Type B pancreatic cell (in vitro differentiated cells): ENCODE measurements around the gene MLLT3. TPM values are rescaled to one million over a fixed set of nuclear protein-coding genes. Genes with fewer than 3 reads are reported as not detected.

Experiments used
- DNase-seq: peaks from one replicate; pipeline ENCODE4 v3.0.0; 2021; ENCODE audit warnings: mixed read lengths; ENCODE audit not compliant: unreplicated experiment; ENCODE audit errors: extremely low spot score
- H3K27ac Mint-ChIP-seq: 2 replicates; pipeline ENCODE4 v1.8.0; 2021; ENCODE audit warnings: mild to moderate bottlenecking, mixed read lengths
- H3K27me3 Mint-ChIP-seq: 2 replicates; pipeline ENCODE4 v1.8.0; 2021; ENCODE audit warnings: mixed read lengths
- H3K36me3 Mint-ChIP-seq: 2 replicates; pipeline ENCODE4 v1.8.0; 2021; ENCODE audit warnings: mixed read lengths
- H3K4me1 Mint-ChIP-seq: one replicate; pipeline ENCODE4 v1.8.0; 2021; ENCODE audit warnings: mixed read lengths; ENCODE audit not compliant: unreplicated experiment
- H3K4me3 Mint-ChIP-seq: 2 replicates; pipeline ENCODE4 v1.8.0; 2021; ENCODE audit warnings: mild to moderate bottlenecking, mixed read lengths
- H3K9me3 Mint-ChIP-seq: 2 replicates; pipeline ENCODE4 v1.8.0; 2021; ENCODE audit warnings: mixed read lengths
- total RNA-seq: library from RNA; stranded (reverse); gene quantifications from 2 replicates; pipeline ENCODE4 v1.2.1, GENCODE V29; 2021; ENCODE audit warnings: low replicate concordance
- TF ChIP-seq, protein P1 (sequence below): fragments of 200-600 bp; sonication (generic); conservative IDR thresholded peaks from 2 replicates; pipeline ENCODE4 v1.5.0; 2021; ENCODE audit warnings: antibody characterized with exemption, mild to moderate bottlenecking

The MLLT3 gene
- total RNA-seq, 1 donor from 2014 or later, result 44.2 TPM

DNA sequence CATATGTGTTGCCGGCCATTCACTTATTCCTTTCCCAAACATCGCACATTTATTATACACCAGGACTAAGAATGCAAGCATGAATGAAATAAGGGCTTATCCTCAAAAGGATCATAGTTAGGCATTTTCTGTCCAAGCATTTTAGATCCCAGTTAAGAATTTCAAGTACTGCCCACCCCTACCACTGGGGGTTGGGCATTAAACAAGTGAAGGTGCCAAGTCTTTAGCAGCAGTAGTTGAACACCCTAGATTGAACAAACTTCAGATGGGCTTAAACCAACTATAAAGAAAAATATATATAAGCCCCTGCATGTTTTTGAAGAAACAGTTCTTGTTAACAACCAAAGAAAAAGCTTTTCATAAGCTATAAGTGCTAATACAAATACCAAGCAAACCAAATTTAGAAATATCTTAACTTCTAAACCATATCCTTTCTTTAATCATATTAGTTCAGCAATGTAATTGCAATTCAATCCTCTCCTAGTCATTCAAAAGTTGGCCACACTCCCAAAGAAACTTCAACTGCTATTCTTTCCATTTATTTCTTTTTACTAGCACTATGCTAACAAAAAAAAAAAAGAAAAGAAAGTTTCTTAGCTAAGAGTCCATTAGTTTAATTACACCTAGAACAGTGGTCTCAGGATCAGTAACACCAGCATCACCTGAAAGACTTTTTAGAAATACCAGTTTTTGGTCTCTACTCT is 149.8 kb downstream of the MLLT3 start:
- TF ChIP-seq, protein P1, sequence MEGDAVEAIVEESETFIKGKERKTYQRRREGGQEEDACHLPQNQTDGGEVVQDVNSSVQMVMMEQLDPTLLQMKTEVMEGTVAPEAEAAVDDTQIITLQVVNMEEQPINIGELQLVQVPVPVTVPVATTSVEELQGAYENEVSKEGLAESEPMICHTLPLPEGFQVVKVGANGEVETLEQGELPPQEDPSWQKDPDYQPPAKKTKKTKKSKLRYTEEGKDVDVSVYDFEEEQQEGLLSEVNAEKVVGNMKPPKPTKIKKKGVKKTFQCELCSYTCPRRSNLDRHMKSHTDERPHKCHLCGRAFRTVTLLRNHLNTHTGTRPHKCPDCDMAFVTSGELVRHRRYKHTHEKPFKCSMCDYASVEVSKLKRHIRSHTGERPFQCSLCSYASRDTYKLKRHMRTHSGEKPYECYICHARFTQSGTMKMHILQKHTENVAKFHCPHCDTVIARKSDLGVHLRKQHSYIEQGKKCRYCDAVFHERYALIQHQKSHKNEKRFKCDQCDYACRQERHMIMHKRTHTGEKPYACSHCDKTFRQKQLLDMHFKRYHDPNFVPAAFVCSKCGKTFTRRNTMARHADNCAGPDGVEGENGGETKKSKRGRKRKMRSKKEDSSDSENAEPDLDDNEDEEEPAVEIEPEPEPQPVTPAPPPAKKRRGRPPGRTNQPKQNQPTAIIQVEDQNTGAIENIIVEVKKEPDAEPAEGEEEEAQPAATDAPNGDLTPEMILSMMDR, result peak; percentile 40
- Mint-ChIP-seq H3K9me3 (no peaks in the 10 kb centered on the region), H3K27me3 (no peaks in the 10 kb centered on the region), H3K36me3 (no peaks in the 10 kb centered on the region), H3K4me1 (peaks cover 17% of the 10 kb centered on the region), H3K4me3 (no peak overlapping the region), H3K27ac (no peak overlapping the region)
- no peak for DNase-seq

DNA sequence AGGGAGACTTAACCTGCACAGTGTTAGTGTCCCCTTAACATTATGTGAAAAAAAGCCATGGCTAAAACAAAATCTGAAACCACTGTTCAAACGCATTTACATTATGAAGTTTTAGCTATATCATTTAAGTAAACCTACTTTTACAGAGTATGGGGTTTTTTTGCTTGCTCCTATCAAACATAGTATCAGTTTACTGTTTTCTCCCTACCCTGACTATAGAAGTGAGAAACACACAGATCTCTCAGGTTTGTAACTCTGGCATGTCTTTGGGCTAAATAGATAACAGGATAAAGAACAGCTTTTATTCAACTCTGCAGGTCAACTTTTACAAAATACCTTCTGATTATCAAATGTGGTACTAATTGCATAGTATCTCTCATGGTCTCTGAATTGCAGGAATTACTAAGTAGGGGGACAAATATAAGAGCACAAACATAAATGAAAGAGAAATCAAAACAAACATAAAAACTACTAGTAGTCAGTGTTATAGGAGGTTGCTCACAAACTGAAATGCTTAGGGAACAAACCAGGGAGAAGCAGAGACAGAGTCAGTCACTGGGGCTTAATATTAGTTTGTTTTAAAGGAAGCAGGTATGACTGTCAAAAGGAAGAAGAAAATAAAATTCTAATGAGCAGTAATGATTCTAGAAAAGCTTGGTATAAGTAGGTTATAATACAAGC is 155.8 kb downstream of the MLLT3 start:
- H3K27ac Mint-ChIP-seq, result no peak overlapping the region
- no peaks in the 10 kb centered on the region for H3K9me3 Mint-ChIP-seq
- peaks cover 19% of the 10 kb centered on the region for H3K4me1 Mint-ChIP-seq

GRCh38 chr9:20464242-20464641 is 158.1 kb downstream of the MLLT3 start:
- H3K27ac Mint-ChIP-seq, result no peak overlapping the region
- H3K4me1 Mint-ChIP-seq, result peaks cover 22% of the 10 kb centered on the region
- H3K9me3 Mint-ChIP-seq, result peaks cover 3% of the 10 kb centered on the region
- no peak overlapping the region for H3K4me3 Mint-ChIP-seq
- H3K36me3 Mint-ChIP-seq, result peaks cover 3% of the 10 kb centered on the region
- no peak for DNase-seq
- no peaks in the 10 kb centered on the region for H3K27me3 Mint-ChIP-seq
- TF ChIP-seq, protein P1, result no peak

More for the DNA sequence above, 155.8 kb downstream of the MLLT3 start:
- TF ChIP-seq, protein P1, result no peak
- H3K4me3 Mint-ChIP-seq, result no peak overlapping the region
- H3K36me3 Mint-ChIP-seq, result peaks cover 3% of the 10 kb centered on the region
- no peak for DNase-seq
- H3K27me3 Mint-ChIP-seq, result no peaks in the 10 kb centered on the region

DNA sequence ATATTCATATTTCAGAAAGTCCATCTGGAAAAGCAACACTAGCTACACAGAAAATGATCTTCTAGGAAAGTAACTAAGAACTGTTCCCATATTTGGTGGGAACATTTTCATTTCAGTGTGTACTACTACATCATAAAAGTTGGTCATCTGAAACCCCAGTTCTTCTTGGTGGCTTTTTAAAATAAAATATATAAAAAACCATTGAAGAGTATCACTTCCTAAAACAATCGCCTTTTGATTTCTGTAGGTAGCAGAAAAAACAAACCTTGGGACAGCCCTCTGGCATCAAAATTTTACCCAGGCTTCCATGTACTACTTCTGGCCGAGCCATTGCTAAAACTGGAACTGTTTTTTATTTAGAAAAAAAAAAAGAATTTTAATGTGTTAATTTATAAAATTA is 158.5 kb downstream of the MLLT3 start:
- Mint-ChIP-seq H3K27ac (no peak overlapping the region), H3K4me3 (no peak overlapping the region), H3K27me3 (no peaks in the 10 kb centered on the region), H3K4me1 (peaks cover 20% of the 10 kb centered on the region), H3K9me3 (peaks cover 3% of the 10 kb centered on the region), H3K36me3 (peaks cover 3% of the 10 kb centered on the region)
- TF ChIP-seq, protein P1, result no peak
- no peak for DNase-seq

GRCh38 chr9:20462410-20462809 is 159.9 kb downstream of the MLLT3 start:
- no peak overlapping the region for H3K27ac Mint-ChIP-seq
- H3K27me3 Mint-ChIP-seq, result no peaks in the 10 kb centered on the region

More at GRCh38 chr9:20462410-20462809, 159.9 kb downstream of the MLLT3 start:
- no peak overlapping the region for H3K4me3 Mint-ChIP-seq
- H3K4me1 Mint-ChIP-seq, result peaks cover 20% of the 10 kb centered on the region
- peaks cover 3% of the 10 kb centered on the region for H3K36me3 Mint-ChIP-seq
- TF ChIP-seq, protein P1, result no peak
- peaks cover 3% of the 10 kb centered on the region for H3K9me3 Mint-ChIP-seq
- DNase-seq, result no peak
